Activated T-helper 17 cell treated with anti-CD3 and anti-CD28 coated beads, Interleukin-2, amount 50 U/mL, for 72 hours (primary cell): ENCODE data around the gene INPP5K. TPM values are rescaled to one million over a fixed set of nuclear protein-coding genes. Genes with fewer than 3 reads are reported as not detected.
"Not testable (repeated sequence)": the region's sequence is repeated elsewhere in the genome, so short reads cannot be mapped to it uniquely, and the experiment has no call there.

Experiments
- ATAC-seq: fragments of 150-1000 bp; cut with Tn5 transposase; replicated peaks from 2 replicates; pipeline ENCODE4 v1.10.0; 2021; ENCODE audit warnings: mild to moderate bottlenecking, moderate library complexity
- H3K27ac Mint-ChIP-seq: one replicate; pipeline ENCODE4 v1.8.0; 2022; ENCODE audit warnings: mixed read lengths
- H3K27me3 Mint-ChIP-seq: one replicate; pipeline ENCODE4 v1.8.0; 2022; ENCODE audit warnings: mixed read lengths
- H3K36me3 Mint-ChIP-seq: one replicate; pipeline ENCODE4 v1.8.0; 2022; ENCODE audit warnings: low read depth, mild to moderate bottlenecking, mixed read lengths
- H3K4me1 Mint-ChIP-seq: one replicate; pipeline ENCODE4 v1.8.0; 2022; ENCODE audit warnings: mixed read lengths
- H3K4me3 Mint-ChIP-seq: one replicate; pipeline ENCODE4 v1.8.0; 2022; ENCODE audit warnings: mild to moderate bottlenecking, mixed read lengths
- H3K9me3 Mint-ChIP-seq: one replicate; pipeline ENCODE4 v1.8.0; 2022; ENCODE audit warnings: mixed read lengths
- total RNA-seq, 2 donors: library from RNA; stranded (reverse); gene quantifications; one replicate each; pipeline ENCODE4 v1.2.3, GENCODE V29; 2022

Gene INPP5K
- total RNA-seq, 2 donors from 2014 or later: 29.9 to 30.4 TPM

DNA sequence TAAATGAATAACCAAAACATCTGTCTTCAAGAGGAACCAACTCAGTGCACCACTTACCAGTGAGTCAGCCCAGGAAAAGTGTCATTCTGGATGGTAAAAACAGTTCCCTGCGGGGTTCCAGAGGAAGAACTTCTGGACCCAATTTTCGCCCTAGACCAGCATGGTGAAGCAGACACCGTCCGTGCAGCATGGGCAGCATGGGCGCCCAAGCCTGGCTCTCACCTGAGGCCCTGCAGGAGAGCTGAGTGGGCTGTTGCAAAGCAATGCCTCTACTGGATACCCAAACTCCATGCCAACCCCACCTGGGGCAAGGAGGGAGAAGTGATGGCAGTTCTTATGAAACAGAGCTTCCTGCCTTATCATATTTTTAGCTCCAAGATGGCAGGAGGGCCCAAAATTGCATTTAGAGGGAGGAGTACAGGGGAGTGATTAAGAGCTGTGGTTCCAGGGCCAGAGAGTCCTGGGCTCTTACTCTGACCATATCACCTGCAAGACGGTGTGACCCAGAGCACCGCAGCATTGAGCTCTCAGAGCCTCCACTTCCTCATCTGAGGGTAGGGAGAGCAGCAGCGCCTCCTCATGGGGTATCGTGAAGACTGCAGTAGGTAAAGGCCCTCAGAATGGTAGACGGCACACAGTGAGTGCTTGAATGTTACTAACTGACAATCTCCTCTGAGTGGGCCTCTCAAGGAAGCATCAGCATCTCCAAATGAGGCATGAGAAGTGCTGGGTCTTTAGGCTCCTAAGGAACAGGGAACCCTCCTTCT lies 16.6 kb upstream of the INPP5K start:
- Mint-ChIP-seq H3K4me1 (no peaks in the 10 kb centered on the region), H3K36me3 (peaks cover 85% of the 10 kb centered on the region), H3K9me3 (no peaks in the 10 kb centered on the region), H3K4me3 (no peak overlapping the region), H3K27me3 (no peaks in the 10 kb centered on the region), H3K27ac (no peak overlapping the region)
- peak; percentile 63 for ATAC-seq

- H3K36me3 Mint-ChIP-seq: peaks cover 77% of the 10 kb centered on the region
These were observed 13.5 kb upstream of the INPP5K start for GRCh38 chr17:1529863-1530262.

DNA sequence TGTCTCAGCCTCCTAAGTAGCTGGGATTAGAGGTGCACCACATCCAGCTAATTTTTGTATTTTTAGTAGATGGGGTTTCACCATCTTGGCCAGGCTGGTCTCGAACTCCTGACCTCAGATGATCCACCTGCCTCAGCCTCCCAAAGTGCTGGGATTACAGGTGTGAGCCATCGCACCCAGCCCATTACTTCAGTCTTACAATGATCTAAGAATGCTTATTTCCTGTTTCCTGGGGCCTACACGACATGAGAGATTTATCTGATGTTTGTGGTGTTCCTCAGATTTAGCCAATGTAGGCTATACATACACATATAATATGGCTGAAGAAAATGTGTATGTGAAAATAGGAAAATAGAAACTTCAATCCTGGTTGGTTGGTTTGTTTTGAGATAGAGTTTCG lies 10.5 kb upstream of the INPP5K start:
- H3K9me3 Mint-ChIP-seq, H3K4me1 Mint-ChIP-seq, H3K4me3 Mint-ChIP-seq, ATAC-seq, H3K27me3 Mint-ChIP-seq: not testable (repeated sequence)
- H3K27ac Mint-ChIP-seq: peak overlapping the region; percentile 41
- peaks cover 55% of the 10 kb centered on the region for H3K36me3 Mint-ChIP-seq

More at GRCh38 chr17:1529863-1530262, 13.5 kb upstream of the INPP5K start:
- H3K4me1 Mint-ChIP-seq: no peaks in the 10 kb centered on the region
- H3K27ac Mint-ChIP-seq: peak overlapping the region; percentile 32
- H3K4me3 Mint-ChIP-seq: no peak overlapping the region
- H3K9me3 Mint-ChIP-seq: no peaks in the 10 kb centered on the region
- no peaks in the 10 kb centered on the region for H3K27me3 Mint-ChIP-seq
- no peak for ATAC-seq

DNA sequence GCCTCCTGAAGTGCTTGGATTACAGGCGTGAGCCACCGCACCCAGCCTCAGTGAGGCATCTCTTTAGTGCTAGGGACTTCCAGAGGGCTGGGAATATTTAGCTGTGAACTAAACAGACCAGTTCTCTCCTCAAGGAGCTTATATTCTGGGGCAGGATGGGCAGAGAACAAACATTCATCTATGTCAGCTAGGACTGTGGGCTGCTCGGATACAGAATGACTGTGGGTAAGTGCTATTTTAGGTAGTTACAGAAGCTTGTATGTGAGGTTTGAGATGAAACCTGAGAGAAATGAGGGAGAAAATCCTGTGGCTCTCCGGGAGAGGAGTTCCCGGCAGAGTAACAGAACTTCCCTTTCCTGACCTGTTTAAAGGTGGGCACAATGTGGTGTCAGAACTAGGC lies 6.2 kb upstream of the INPP5K start:
- Mint-ChIP-seq H3K4me1 (no peaks in the 10 kb centered on the region), H3K9me3 (no peaks in the 10 kb centered on the region), H3K4me3 (no peak overlapping the region), H3K27ac (no peak overlapping the region), H3K27me3 (no peaks in the 10 kb centered on the region), H3K36me3 (peaks cover 62% of the 10 kb centered on the region)
- no peak for ATAC-seq

DNA sequence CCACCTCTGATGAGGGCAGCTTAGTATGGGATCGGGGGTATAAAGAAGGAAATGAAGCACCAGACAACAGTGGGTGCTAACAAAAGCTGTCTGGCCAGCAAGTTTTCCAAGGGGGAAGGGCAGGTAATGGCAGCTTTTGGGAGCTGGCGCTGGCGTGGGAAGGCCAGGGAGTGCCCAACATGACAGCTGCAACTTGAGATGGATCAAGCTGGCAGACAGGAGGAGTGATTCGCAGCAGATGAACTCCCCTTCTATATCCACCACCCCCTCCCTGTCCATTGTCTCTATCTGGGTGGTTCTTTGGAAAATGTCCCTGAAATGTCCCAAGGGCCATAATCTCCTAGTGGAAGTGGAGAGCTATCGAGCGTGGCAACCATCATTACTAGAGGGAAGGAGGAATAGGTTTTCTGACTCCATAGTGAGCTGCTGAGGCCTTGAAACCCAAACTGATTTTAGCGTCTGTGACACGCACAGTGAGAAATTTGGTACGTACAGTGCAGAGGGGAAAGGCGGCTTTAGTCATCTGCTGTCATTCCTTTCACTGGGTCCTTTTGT lies 4.8 kb upstream of the INPP5K start:
- Mint-ChIP-seq H3K4me1 (no peaks in the 10 kb centered on the region), H3K27me3 (no peaks in the 10 kb centered on the region), H3K4me3 (no peak overlapping the region), H3K27ac (no peak overlapping the region), H3K36me3 (peaks cover 51% of the 10 kb centered on the region), H3K9me3 (no peaks in the 10 kb centered on the region)
- no peak for ATAC-seq

GRCh38 chr17:1519678-1520077 lies 3.3 kb upstream of the INPP5K start:
- H3K4me1 Mint-ChIP-seq: peaks cover 7% of the 10 kb centered on the region
- H3K27me3 Mint-ChIP-seq: no peaks in the 10 kb centered on the region
- H3K4me3 Mint-ChIP-seq: no peak overlapping the region
- H3K9me3 Mint-ChIP-seq: no peaks in the 10 kb centered on the region
- peaks cover 39% of the 10 kb centered on the region for H3K36me3 Mint-ChIP-seq
- no peak overlapping the region for H3K27ac Mint-ChIP-seq
- no peak for ATAC-seq

GRCh38 chr17:1518410-1518809 lies 2.0 kb upstream of the INPP5K start:
- Mint-ChIP-seq H3K36me3 (peaks cover 44% of the 10 kb centered on the region), H3K4me3 (peak overlapping the region; percentile 84), H3K27ac (no peak overlapping the region), H3K4me1 (peaks cover 16% of the 10 kb centered on the region), H3K27me3 (no peaks in the 10 kb centered on the region), H3K9me3 (no peaks in the 10 kb centered on the region)
- ATAC-seq: no peak

DNA sequence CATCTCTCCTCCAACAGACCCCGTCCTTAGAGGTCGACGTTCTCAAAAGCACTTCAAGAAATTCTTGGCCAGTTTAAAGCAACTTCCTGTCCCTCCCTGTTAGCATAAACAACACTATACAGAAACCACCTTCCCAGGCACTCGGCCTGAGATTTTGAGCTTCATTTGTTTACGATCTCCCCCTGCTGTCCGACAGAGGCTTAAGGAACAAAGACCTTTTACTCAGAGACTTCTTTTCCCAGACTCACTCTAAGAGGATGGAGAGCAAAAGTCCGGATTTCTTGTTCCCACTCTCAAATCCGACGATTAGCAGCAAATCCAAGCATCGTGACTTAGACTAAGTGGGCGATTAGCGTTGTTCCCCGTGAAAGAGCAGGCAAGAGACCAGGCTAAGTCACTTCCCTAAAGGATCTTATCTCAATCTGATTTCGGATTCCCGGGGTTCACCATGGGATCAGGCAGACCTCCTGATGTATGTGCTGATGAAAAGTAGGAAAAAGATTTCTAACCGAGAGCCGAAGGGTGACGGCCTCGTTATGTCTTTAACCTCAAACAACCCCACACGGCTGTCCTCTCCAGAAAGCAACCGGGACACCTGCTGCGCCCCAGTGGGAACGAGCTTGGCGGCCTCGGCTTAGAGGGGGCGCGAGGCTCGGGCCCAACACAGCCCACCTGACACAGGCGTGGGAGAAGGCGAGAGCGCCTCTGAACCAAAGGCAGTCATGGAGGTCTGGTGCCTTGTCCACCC lies 598 bp downstream of the INPP5K start:
- Mint-ChIP-seq H3K4me1 (peaks cover 16% of the 10 kb centered on the region), H3K27me3 (no peaks in the 10 kb centered on the region), H3K4me3 (peak overlapping the region; percentile 84), H3K27ac (peak overlapping the region; percentile 85), H3K36me3 (peaks cover 38% of the 10 kb centered on the region), H3K9me3 (no peaks in the 10 kb centered on the region)
- ATAC-seq: peak; percentile 15

GRCh38 chr17:1512351-1512750 lies 4.1 kb downstream of the INPP5K start:
- peaks cover 20% of the 10 kb centered on the region for H3K4me1 Mint-ChIP-seq
- H3K27ac Mint-ChIP-seq: no peak overlapping the region
- H3K4me3 Mint-ChIP-seq: no peak overlapping the region
- no peak for ATAC-seq
- no peaks in the 10 kb centered on the region for H3K27me3 Mint-ChIP-seq
- H3K9me3 Mint-ChIP-seq: no peaks in the 10 kb centered on the region
- H3K36me3 Mint-ChIP-seq: peaks cover 43% of the 10 kb centered on the region

- Mint-ChIP-seq H3K4me1 (peaks cover 20% of the 10 kb centered on the region), H3K36me3 (peaks cover 48% of the 10 kb centered on the region), H3K9me3 (no peaks in the 10 kb centered on the region), H3K27ac (no peak overlapping the region), H3K4me3 (no peak overlapping the region), H3K27me3 (no peaks in the 10 kb centered on the region)
- no peak for ATAC-seq
These were observed 4.6 kb downstream of the INPP5K start for GRCh38 chr17:1511756-1512321.

- peaks cover 20% of the 10 kb centered on the region for H3K4me1 Mint-ChIP-seq
- no peak for ATAC-seq
- H3K9me3 Mint-ChIP-seq: no peaks in the 10 kb centered on the region
- peaks cover 53% of the 10 kb centered on the region for H3K36me3 Mint-ChIP-seq
- H3K4me3 Mint-ChIP-seq: no peak overlapping the region
- no peaks in the 10 kb centered on the region for H3K27me3 Mint-ChIP-seq
- H3K27ac Mint-ChIP-seq: no peak overlapping the region
These were observed 5.1 kb downstream of the INPP5K start for GRCh38 chr17:1511290-1511689.

DNA sequence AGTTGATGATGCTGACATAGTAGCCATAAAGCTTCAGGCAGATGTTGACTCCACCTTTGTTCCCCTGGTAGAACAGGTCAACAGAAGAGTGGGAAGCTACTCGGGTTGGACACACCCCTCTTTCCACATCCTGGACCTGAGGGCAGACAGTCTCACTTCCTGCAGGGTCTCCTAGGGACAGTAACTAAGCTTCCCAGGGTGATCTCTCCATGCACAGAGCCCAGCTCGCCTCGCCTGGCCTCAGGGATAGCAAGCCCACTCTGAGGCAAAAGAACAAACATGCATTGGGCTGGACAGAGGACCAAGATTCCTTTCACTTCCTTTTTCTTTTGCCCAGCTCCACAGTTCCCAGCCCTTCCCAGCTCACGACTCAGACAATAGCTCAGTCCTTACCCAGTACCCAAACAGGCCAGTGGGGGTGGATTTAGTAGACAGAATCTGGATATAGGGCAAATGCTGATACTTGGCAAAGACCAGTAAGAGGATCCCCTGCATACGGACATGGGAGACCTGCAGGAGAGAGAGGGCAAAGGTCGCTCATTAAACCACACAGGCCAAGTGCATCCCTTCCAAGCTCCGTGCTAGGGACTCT lies 7.0 kb downstream of the INPP5K start:
- no peaks in the 10 kb centered on the region for H3K27me3 Mint-ChIP-seq
- H3K4me3 Mint-ChIP-seq: no peak overlapping the region
- H3K4me1 Mint-ChIP-seq: peaks cover 12% of the 10 kb centered on the region
- H3K9me3 Mint-ChIP-seq: no peaks in the 10 kb centered on the region
- H3K36me3 Mint-ChIP-seq: peaks cover 51% of the 10 kb centered on the region
- H3K27ac Mint-ChIP-seq: no peak overlapping the region
- ATAC-seq: no peak

DNA sequence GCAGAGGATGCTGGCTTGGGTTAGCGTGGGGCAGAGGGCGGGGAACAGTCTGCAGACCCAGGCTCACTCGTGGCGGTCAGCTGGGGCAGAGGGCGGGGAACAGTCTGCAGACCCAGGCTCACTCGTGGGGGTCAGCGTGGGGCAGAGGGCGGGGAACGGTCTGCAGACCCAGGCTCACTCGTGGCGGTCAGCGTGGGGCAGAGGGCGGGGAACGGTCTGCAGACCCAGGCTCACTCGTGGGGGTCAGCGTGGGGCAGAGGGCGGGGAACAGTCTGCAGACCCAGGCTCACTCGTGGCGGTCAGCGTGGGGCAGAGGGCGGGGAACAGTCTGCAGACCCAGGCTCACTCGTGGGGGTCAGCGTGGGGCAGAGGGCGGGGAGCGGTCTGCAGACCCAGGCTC lies 7.7 kb downstream of the INPP5K start:
- H3K27ac Mint-ChIP-seq, H3K9me3 Mint-ChIP-seq, H3K27me3 Mint-ChIP-seq, H3K4me3 Mint-ChIP-seq, ATAC-seq, H3K4me1 Mint-ChIP-seq: not testable (repeated sequence)
- peaks cover 48% of the 10 kb centered on the region for H3K36me3 Mint-ChIP-seq

DNA sequence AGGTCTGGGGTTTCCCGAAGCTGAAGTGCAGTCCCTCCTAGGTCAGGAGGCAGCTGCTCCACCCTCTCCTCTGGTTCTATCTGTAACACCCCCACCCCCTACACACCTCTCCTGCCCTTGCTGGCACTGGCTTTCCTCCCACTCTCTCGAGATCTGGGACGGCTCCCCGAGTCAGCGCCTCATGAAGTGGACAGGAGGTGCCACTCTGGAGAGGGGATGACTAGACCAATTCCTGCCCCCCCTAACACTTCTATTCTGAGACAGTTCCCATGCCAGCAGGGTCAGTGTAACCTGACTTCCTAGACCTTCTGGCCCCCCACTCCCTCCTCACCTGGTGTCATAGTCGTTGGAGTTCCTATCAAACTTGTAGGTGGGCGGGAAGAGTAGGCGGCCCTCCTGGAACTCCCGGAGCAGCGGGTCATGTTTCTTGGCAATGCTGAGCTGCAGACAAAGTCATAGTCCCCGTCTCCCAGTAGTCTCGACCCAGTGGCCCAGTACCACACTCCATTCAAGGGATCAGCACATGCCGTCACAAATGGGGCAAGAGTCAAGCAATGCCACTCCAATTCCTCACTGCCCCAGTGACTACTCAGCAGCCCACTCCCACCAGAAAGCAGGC lies 9.7 kb downstream of the INPP5K start:
- ATAC-seq: no peak
- H3K4me3 Mint-ChIP-seq: no peak overlapping the region
- H3K27ac Mint-ChIP-seq: no peak overlapping the region
- H3K9me3 Mint-ChIP-seq: no peaks in the 10 kb centered on the region
- no peaks in the 10 kb centered on the region for H3K27me3 Mint-ChIP-seq
- peaks cover 4% of the 10 kb centered on the region for H3K4me1 Mint-ChIP-seq
- H3K36me3 Mint-ChIP-seq: peaks cover 41% of the 10 kb centered on the region
